Astrocyte of the spinal cord (primary cell): Measurements from ENCODE around the gene DDR1.
"Not testable (repeated sequence)": the region's sequence is repeated elsewhere in the genome, so short reads cannot be mapped to it uniquely, and the experiment has no call there.

Experiments
- DNase-seq: peaks from one replicate; pipeline ENCODE4 v3.0.0; 2011; ENCODE audit warnings: low read depth, low spot score
- H3K4me3 ChIP-seq: 2 replicates; pipeline ENCODE4 v1.5.1; 2011; ENCODE audit warnings: low read depth, mild to moderate bottlenecking, low read length, moderate library complexity
- in situ Hi-C: cut with HindIII; loops from 2 replicates; pipeline ENCODE4 v1.10.0; 2017; ENCODE audit warnings: low sequenced_read_pairs
- TF ChIP-seq, protein P1 (sequence below): IDR thresholded peaks from 2 replicates; pipeline ENCODE4 v1.5.1; 2012; ENCODE audit warnings: low read depth, mild to moderate bottlenecking, low read length, inconsistent platforms

Gene DDR1

DNA sequence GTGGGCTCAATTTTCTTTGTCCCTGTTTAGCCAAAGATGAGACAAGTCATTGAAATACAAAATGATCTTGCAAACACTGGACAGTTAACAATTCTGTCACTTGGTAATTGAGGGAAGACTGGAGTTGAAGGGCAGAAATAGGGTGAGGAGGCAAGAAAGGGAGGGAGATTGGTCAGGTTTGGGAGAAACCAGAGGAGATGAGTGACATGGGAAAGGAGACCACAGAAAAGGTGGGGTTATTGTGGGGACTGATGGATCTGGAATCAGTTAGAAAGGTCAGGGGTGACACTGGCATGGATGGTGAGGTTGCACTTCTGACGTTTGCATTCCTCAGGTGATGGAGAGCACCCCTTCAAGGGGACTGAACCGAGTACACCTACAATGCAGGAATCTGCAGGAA lies 24.4 kb downstream of the DDR1 start:
- no peak for DNase-seq
- in situ Hi-C loops: no loop called here
- H3K4me3 ChIP-seq: peak overlapping the region; percentile 69
- TF ChIP-seq, protein P1, sequence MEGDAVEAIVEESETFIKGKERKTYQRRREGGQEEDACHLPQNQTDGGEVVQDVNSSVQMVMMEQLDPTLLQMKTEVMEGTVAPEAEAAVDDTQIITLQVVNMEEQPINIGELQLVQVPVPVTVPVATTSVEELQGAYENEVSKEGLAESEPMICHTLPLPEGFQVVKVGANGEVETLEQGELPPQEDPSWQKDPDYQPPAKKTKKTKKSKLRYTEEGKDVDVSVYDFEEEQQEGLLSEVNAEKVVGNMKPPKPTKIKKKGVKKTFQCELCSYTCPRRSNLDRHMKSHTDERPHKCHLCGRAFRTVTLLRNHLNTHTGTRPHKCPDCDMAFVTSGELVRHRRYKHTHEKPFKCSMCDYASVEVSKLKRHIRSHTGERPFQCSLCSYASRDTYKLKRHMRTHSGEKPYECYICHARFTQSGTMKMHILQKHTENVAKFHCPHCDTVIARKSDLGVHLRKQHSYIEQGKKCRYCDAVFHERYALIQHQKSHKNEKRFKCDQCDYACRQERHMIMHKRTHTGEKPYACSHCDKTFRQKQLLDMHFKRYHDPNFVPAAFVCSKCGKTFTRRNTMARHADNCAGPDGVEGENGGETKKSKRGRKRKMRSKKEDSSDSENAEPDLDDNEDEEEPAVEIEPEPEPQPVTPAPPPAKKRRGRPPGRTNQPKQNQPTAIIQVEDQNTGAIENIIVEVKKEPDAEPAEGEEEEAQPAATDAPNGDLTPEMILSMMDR: no peak

DNA sequence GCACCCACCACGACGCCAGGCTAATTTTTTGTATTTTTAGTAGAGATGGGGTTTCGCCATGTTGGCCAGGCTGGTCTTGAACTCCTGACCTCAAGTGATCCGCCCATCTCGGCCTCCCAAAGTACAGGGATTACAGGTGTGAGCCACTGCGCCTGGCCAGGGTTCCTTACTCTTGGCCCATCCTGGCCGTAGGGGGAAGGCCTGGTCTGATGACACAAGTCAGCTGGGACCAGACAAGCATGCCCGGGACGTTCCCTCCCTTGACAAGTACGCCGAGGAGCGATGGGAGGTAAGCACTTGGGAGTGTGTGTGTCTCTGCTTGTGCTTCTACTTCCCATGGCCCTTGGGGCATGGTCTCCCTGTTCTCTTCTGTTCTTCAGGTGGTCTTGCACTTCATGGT lies 26.2 kb downstream of the DDR1 start:
- in situ Hi-C loops, H3K4me3 ChIP-seq, DNase-seq: not testable (repeated sequence)

DNA sequence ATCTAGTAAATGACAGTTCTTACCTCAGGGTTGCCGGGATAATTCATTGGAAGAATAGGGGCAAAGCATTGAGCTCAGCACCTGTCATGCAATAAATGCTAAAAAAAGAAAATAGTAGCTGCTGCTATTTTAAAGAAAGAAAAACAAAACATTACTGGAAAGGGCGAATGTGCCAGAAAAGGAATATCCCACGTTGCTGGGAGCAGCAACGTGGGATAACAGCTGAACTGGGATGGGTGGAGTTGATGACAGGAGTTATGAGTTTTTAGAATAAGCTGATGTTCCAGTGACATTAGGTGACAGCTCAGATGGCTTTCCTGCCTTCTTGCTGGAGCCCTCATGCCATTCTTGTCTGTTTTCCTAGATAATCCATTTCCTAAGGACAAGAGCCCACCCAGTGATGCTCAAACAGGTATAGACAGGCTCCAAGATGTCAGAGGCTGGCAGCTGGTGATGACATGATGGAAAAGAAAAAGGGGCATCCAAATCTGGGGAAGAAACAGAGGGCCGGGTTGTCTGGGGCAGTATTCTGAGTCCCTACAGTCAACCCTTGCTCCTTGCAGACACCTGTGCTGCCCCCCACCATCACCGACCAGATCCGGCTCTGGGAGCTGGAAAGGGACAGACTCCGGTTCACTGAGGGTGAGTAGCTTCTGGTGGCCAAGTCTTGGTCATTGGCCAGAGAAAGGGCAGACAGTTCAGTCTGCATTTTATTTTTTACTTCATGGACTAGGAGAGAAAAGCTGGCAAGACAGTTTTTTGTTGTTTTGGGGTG lies 28.6 kb downstream of the DDR1 start:
- no peak overlapping the region for H3K4me3 ChIP-seq
- TF ChIP-seq, protein P1: no peak
- no peak for DNase-seq
- in situ Hi-C loops: no loop called here

DNA sequence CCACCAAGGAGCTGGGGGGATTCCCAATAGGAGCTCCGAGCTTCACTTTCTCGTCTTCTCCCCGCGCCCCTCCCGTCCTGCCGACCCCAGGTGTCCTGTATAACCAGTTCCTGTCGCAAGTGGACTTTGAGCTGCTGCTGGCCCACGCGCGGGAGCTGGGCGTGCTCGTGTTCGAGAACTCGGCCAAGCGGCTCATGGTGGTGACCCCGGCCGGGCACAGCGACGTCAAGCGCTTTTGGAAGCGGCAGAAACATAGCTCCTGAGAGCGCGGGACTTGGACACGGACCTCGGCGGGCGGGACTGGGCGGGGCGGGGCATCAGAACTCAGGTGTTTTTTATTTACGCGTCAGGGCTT lies 29.4 kb downstream of the DDR1 start:
- in situ Hi-C loops: no loop called here
- TF ChIP-seq, protein P1: no peak
- no peak for DNase-seq
- H3K4me3 ChIP-seq: peak overlapping the region; percentile 47

GRCh38 chr6:30914076-30914853 lies 29.9 kb downstream of the DDR1 start, which contains the start of gene VARS2:
Gene VARS2 (plus strand): TSS chr6:30914238. CDS start chr6:30914837, 599 bp downstream.
- H3K4me3 ChIP-seq: peak within 1 kb of the TSS; percentile 47
- in situ Hi-C loops: no loop called here
- peak; percentile 88 for DNase-seq
- TF ChIP-seq, protein P1: peak; percentile 43

- peak overlapping the region; percentile 47 for H3K4me3 ChIP-seq
- DNase-seq: no peak
- in situ Hi-C loops: no loop called here
- TF ChIP-seq, protein P1: no peak
Observed at GRCh38 chr6:30914854-30915590, 30.7 kb downstream of the DDR1 start.
